Body of pancreas (tissue), 4 donors: ENCODE results near the gene CMIP.

Experiments
- CTCF ChIP-seq, 7 experiments: fragments of 450-650 bp in 4 of 7; fragments of 200-600 bp in 3 of 7; sonication (generic) in 3 of 7; IDR thresholded peaks; one replicate each; pipeline ENCODE4 v1.5.1; 2016 to 2019; ENCODE audit warnings: antibody characterized with exemption in 7 of 7
- POLR2A ChIP-seq, 3 donors: fragments of 450-650 bp; IDR thresholded peaks; one replicate each; pipeline ENCODE4 v1.6.1; 2016; ENCODE audit warnings: antibody characterized with exemption in 3 of 3, mild to moderate bottlenecking in 2 of 3

GRCh38 chr16:81517150-81517499 lies 72.5 kb downstream of the CMIP start:
- no peak for TF ChIP-seq CTCF (IDR thresholded peaks at IDR 0.05)
- no peak for TF ChIP-seq POLR2A (IDR thresholded peaks at IDR 0.05)
